HK-2 (cell line): ENCODE results near the gene PRL.

ENCODE experiments used
- DNase-seq: peaks from one replicate; pipeline ENCODE4 v3.0.0-alpha.2; 2018; ENCODE audit not compliant: unreplicated experiment

The PRL gene

GRCh38 chr6:22296936-22297335, at the start of gene PRL:
TSS of gene PRL (minus strand) at chr6:22297036. CDS start at chr6:22296982, 54 bp downstream.
- no peak for DNase-seq

GRCh38 chr6:22343864-22344263, 47.0 kb upstream of the PRL start:
- no peak for DNase-seq

GRCh38 chr6:22334778-22335177, 37.9 kb upstream of the PRL start:
- no peak for DNase-seq

GRCh38 chr6:22333802-22334201, 37.0 kb upstream of the PRL start:
- no peak for DNase-seq

- DNase-seq: no peak
Observed at GRCh38 chr6:22332711-22333110, 35.9 kb upstream of the PRL start.

- DNase-seq: no peak
Observed at GRCh38 chr6:22332216-22332615, 35.4 kb upstream of the PRL start.

- DNase-seq: no peak
Observed at GRCh38 chr6:22330941-22331340, 34.1 kb upstream of the PRL start.

- no peak for DNase-seq
Observed at GRCh38 chr6:22328474-22328873, 31.6 kb upstream of the PRL start.

GRCh38 chr6:22327881-22328280, 31.0 kb upstream of the PRL start:
- no peak for DNase-seq

GRCh38 chr6:22326500-22326899, 29.7 kb upstream of the PRL start:
- no peak for DNase-seq

- no peak for DNase-seq
Observed at GRCh38 chr6:22325481-22325880, 28.6 kb upstream of the PRL start.

GRCh38 chr6:22323848-22324247, 27.0 kb upstream of the PRL start:
- no peak for DNase-seq

- DNase-seq: no peak
Observed at GRCh38 chr6:22322103-22323030, 25.5 kb upstream of the PRL start.

GRCh38 chr6:22320750-22321149, 23.9 kb upstream of the PRL start:
- DNase-seq: peak; percentile 59

GRCh38 chr6:22318404-22318803, 21.6 kb upstream of the PRL start:
- DNase-seq: no peak

GRCh38 chr6:22313796-22314195, 17.0 kb upstream of the PRL start:
- DNase-seq: no peak

- DNase-seq: no peak
Observed at GRCh38 chr6:22308939-22309338, 12.1 kb upstream of the PRL start.

- DNase-seq: no peak
Observed at GRCh38 chr6:22306741-22307466, 10.1 kb upstream of the PRL start.

GRCh38 chr6:22302838-22303237, 6.0 kb upstream of the PRL start:
- no peak for DNase-seq

- no peak for DNase-seq
Observed at GRCh38 chr6:22300273-22300998, 3.6 kb upstream of the PRL start.

GRCh38 chr6:22298475-22298890, 1.6 kb upstream of the PRL start:
- DNase-seq: no peak

GRCh38 chr6:22296067-22296466, 769 bp downstream of the PRL start:
- DNase-seq: no peak
